Endodermal cell (in vitro differentiated cells): ENCODE data around the gene GAST. TPM values are rescaled to one million over a fixed set of nuclear protein-coding genes. Genes with fewer than 3 reads are reported as not detected.

Experiments
- DNase-seq: peaks from one replicate; pipeline ENCODE4 v3.0.0-alpha.2; 2017
- H3K27ac ChIP-seq: 2 replicates; pipeline ENCODE4 v1.5.1; 2013; ENCODE audit warnings: mild to moderate bottlenecking, low read depth, low read length, moderate library complexity
- H3K27me3 ChIP-seq: 2 replicates; pipeline ENCODE4 v1.6.1; 2013; ENCODE audit warnings: mild to moderate bottlenecking, low read length, moderate library complexity; ENCODE audit not compliant: insufficient read depth, control insufficient read depth, poor library complexity, severe bottlenecking
- H3K36me3 ChIP-seq: 2 replicates; pipeline ENCODE4 v1.7.0; 2013; ENCODE audit warnings: mild to moderate bottlenecking, low read length, moderate library complexity; ENCODE audit not compliant: control insufficient read depth, insufficient read depth
- H3K4me1 ChIP-seq: one replicate; pipeline ENCODE4 v1.7.0; 2013; ENCODE audit warnings: low read length; ENCODE audit not compliant: control insufficient read depth, insufficient read depth
- H3K4me3 ChIP-seq: 2 replicates; pipeline ENCODE4 v1.5.1; 2013; ENCODE audit warnings: mild to moderate bottlenecking, low read length, moderate library complexity
- H3K9ac ChIP-seq: 2 replicates; pipeline ENCODE4 v1.6.1; 2013; ENCODE audit warnings: mild to moderate bottlenecking, low read length, moderate library complexity; ENCODE audit not compliant: poor library complexity, severe bottlenecking; ENCODE audit errors: extremely low read depth
- H3K9me3 ChIP-seq: 2 replicates; pipeline ENCODE4 v1.6.1; 2013; ENCODE audit warnings: mild to moderate bottlenecking, low read length, moderate library complexity; ENCODE audit not compliant: control insufficient read depth
- H3K27ac Mint-ChIP-seq: 2 replicates; pipeline ENCODE4 v1.8.0; 2020; ENCODE audit warnings: mixed read lengths
- H3K27me3 Mint-ChIP-seq: 2 replicates; pipeline ENCODE4 v1.8.0; 2021; ENCODE audit warnings: mild to moderate bottlenecking, mixed read lengths; ENCODE audit not compliant: insufficient read depth
- H3K36me3 Mint-ChIP-seq: 2 replicates; pipeline ENCODE4 v1.8.0; 2020; ENCODE audit warnings: low read depth, mixed read lengths
- H3K4me1 Mint-ChIP-seq: 2 replicates; pipeline ENCODE4 v1.8.0; 2020; ENCODE audit warnings: mixed read lengths
- H3K4me3 Mint-ChIP-seq: 2 replicates; pipeline ENCODE4 v1.8.0; 2020; ENCODE audit warnings: mild to moderate bottlenecking, moderate library complexity, mixed read lengths
- H3K9me3 Mint-ChIP-seq: 2 replicates; pipeline ENCODE4 v1.8.0; 2020; ENCODE audit warnings: mild to moderate bottlenecking, mixed read lengths
- WGBS, 2 experiments: methylation state at CpG; one replicate each; pipeline versions ENCODE4 v1.1.5 to v1.1.7; 2013; ENCODE audit warnings: missing lambda C conversion rate in 2 of 2, mixed read lengths in 1 of 2; ENCODE audit not compliant: insufficient coverage in 1 of 2, insufficient read length in 1 of 2; 5-methylcytosine and 5-hydroxymethylcytosine counted together
- total RNA-seq, 2 donors: library from RNA; stranded (reverse); fragmentation: NEBNext Ultra II Directional in 1 of 2; extraction: Animal tissue kit (Norgen Biotek cat#: 25700) in 1 of 2; gene quantifications; 2 replicates in 1 of 2; 3 replicates in 1 of 2; pipeline ENCODE4 v1.2.1, GENCODE V29; 2021
- TF ChIP-seq, protein P1 (sequence below): fragments of 200-600 bp; sonication (generic); conservative IDR thresholded peaks from 2 replicates; pipeline ENCODE4 v1.5.0; 2021; ENCODE audit warnings: antibody characterized with exemption, mild to moderate bottlenecking

GAST gene
- total RNA-seq, 2 donors from 2014 or later = not detected

DNA sequence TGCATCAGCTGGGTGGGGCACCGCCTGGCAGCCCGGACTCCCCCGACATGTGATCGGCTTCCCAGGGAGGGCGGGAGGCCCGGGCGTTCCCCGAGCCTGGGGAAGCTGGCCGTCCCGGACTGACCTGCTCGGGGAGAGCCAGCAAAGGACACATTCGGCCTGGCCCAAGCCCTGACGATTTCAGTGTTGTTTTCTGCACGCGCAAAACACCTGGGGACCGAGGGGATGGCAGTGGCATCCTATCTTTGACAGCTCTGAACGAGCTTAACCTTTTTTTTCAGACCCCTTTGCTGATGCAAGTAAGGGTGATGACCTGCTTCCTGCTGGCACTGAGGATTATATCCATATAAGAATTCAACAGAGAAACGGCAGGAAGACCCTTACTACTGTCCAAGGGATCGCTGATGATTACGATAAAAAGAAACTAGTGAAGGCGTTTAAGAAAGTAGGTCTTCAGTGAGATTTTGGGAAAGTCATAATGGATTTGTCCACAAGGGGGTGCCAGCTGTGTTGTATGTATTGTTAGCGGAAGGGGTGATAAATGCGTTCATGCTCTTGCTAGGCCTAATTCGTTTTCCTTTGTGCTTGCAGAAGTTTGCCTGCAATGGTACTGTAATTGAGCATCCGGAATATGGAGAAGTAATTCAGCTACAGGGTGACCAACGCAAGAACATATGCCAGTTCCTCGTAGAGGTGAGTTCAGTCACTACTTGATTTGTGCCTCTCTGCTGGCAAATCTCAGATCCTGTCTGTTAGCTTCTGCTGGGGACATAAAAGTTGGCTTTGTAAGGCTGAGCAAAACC is 22.4 kb upstream of the GAST start:
- 6 to 10% methylated on average over 24 to 27 of the region's 27 CpGs for WGBS, 2 experiments
- Histone ChIP-seq H3K9ac (peak overlapping the region; percentile 99), H3K9me3 (peaks cover 7% of the 10 kb centered on the region), H3K27me3 (no peaks in the 10 kb centered on the region), H3K27ac (peak overlapping the region; percentile 98), H3K36me3 (peaks cover 44% of the 10 kb centered on the region), H3K4me1 (no peaks in the 10 kb centered on the region), H3K4me3 (peak overlapping the region; percentile 91)
- no peaks in the 10 kb centered on the region for H3K27me3 Mint-ChIP-seq
- peak overlapping the region; percentile 98 for H3K27ac Mint-ChIP-seq
- peak overlapping the region; percentile 99 for H3K4me3 Mint-ChIP-seq
- H3K36me3 Mint-ChIP-seq = peaks cover 36% of the 10 kb centered on the region
- TF ChIP-seq, protein P1, sequence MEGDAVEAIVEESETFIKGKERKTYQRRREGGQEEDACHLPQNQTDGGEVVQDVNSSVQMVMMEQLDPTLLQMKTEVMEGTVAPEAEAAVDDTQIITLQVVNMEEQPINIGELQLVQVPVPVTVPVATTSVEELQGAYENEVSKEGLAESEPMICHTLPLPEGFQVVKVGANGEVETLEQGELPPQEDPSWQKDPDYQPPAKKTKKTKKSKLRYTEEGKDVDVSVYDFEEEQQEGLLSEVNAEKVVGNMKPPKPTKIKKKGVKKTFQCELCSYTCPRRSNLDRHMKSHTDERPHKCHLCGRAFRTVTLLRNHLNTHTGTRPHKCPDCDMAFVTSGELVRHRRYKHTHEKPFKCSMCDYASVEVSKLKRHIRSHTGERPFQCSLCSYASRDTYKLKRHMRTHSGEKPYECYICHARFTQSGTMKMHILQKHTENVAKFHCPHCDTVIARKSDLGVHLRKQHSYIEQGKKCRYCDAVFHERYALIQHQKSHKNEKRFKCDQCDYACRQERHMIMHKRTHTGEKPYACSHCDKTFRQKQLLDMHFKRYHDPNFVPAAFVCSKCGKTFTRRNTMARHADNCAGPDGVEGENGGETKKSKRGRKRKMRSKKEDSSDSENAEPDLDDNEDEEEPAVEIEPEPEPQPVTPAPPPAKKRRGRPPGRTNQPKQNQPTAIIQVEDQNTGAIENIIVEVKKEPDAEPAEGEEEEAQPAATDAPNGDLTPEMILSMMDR = peak; percentile 93
- H3K4me1 Mint-ChIP-seq = peaks cover 9% of the 10 kb centered on the region
- peak; percentile 84 for DNase-seq
- peaks cover 23% of the 10 kb centered on the region for H3K9me3 Mint-ChIP-seq

DNA sequence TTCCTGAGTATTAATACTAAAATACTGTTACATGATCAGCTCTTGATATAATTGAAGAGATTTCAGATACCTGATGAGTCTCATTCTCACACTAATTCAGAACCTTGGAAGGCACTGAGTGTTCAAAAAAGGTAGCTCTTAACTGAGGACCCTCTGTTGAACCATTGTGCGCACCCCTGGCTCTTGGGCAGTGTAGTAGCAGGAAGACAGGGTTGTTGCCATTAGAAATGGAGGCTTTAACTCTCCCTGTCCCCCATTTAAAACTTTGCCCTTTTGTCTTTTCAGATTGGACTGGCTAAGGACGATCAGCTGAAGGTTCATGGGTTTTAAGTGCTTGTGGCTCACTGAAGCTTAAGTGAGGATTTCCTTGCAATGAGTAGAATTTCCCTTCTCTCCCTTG is 21.6 kb upstream of the GAST start:
- H3K9ac ChIP-seq = peak overlapping the region; percentile 99
- H3K36me3 ChIP-seq = peaks cover 44% of the 10 kb centered on the region
- H3K4me1 ChIP-seq = no peaks in the 10 kb centered on the region
- Mint-ChIP-seq H3K9me3 (peaks cover 15% of the 10 kb centered on the region), H3K4me1 (peaks cover 9% of the 10 kb centered on the region), H3K27me3 (no peaks in the 10 kb centered on the region), H3K4me3 (peak overlapping the region; percentile 99), H3K36me3 (peaks cover 36% of the 10 kb centered on the region), H3K27ac (peak overlapping the region; percentile 98)
- TF ChIP-seq, protein P1 = no peak
- WGBS, 2 experiments = 94 to 100% methylated on average over 2 of the region's 2 CpGs
- peak; percentile 36 for DNase-seq
- H3K4me3 ChIP-seq = peak overlapping the region; percentile 91
- no peaks in the 10 kb centered on the region for H3K27me3 ChIP-seq
- no peak overlapping the region for H3K27ac ChIP-seq
- H3K9me3 ChIP-seq = peaks cover 7% of the 10 kb centered on the region

DNA sequence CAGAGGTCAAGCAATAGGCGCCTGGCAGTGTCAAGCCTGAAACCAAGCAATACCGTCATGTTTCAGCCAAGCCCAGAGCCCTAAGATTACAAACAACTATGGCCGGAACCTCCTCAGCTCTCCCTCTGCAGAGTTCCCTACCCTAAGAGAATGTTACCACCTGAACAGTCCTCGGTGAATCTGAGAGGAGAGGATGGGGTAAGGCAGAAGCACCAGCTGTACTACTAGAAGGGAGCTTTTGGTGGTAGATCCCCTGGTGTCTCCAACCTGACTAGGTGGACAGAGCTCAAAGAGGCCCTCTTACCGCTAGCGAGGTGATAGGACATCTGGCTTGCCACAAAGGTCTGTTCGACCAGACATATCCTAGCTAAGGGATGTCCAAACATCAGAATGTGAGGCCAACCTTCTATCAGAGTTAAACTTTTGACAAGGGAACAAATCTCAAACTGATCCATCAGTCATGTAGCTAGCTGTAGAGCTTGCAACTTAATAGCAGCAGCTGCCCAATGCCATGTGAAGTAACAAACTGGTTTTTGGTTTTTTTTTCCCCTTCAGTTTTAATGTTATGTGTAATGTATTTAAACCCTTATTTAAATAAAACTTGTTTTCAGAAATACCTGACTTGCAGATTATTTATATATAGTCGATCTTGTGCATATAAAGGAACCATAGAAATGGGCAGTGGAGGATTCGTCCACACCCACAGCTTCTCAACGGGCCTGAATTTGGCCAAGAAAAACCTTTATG is 20.9 kb upstream of the GAST start:
- H3K36me3 ChIP-seq = peaks cover 44% of the 10 kb centered on the region
- no peaks in the 10 kb centered on the region for H3K27me3 ChIP-seq
- peak overlapping the region; percentile 91 for H3K4me3 ChIP-seq
- H3K4me1 ChIP-seq = no peaks in the 10 kb centered on the region
- Mint-ChIP-seq H3K27ac (peak overlapping the region; percentile 98), H3K9me3 (peaks cover 8% of the 10 kb centered on the region), H3K4me3 (peak overlapping the region; percentile 99), H3K4me1 (peaks cover 11% of the 10 kb centered on the region), H3K27me3 (no peaks in the 10 kb centered on the region), H3K36me3 (peaks cover 36% of the 10 kb centered on the region)
- H3K27ac ChIP-seq = no peak overlapping the region
- 95% methylated on average over 7 to 10 of the region's 10 CpGs for WGBS, 2 experiments
- TF ChIP-seq, protein P1 = no peak
- peak overlapping the region; percentile 99 for H3K9ac ChIP-seq
- peak; percentile 57 for DNase-seq
- H3K9me3 ChIP-seq = peaks cover 7% of the 10 kb centered on the region
